ENCODE measurements around the gene NDUFB6.
A peak's percentile ranks its signal among the peaks of the same experiment; 100 is the strongest.

NDUFB6 gene

DNA sequence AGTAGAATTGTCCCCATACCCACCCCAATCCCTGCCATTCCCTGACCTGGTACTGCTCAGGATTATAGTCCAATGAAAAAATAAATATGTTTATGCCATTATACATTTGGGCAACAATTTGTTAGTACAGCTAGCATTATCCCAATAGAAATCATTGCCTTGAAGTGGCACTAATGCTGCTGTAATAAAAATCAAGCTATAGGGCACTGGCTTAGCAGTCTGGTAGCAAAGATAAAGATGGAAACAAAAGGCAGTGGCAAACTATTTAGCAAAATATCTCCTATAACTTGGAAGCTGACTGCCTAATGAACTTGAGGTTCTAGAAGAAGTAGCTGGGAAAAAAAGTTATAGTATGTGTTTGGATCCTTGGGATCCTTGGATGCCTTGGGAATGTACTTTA, 18.4 kb downstream of the NDUFB6 start:
- H3K27ac ChIP-seq (ENCODE audit: low read depth, low read length): no peak overlapping the region
- H3K9me3 ChIP-seq (ENCODE audit: control insufficient read depth, insufficient read depth, low read length): no peaks in the 10 kb centered on the region
- peaks cover 9% of the 10 kb centered on the region for H4K20me1 ChIP-seq (ENCODE audit: control insufficient read depth, insufficient read depth, low read depth, low read length)
- H3F3A ChIP-seq (ENCODE audit: control insufficient read depth, insufficient read depth): peaks cover 11% of the 10 kb centered on the region
- H3K27me3 ChIP-seq (ENCODE audit: control insufficient read depth, low read length): no peaks in the 10 kb centered on the region
- H3K9me2 ChIP-seq (replicated peaks; ENCODE audit: control insufficient read depth, low read length): no peaks in the 10 kb centered on the region
- peaks cover 80% of the 10 kb centered on the region for H3K79me2 ChIP-seq (ENCODE audit: control insufficient read depth, low read length)
- H3K4me2 ChIP-seq (ENCODE audit: low read length): no peak overlapping the region
- peaks cover 34% of the 10 kb centered on the region for H3K4me1 ChIP-seq (ENCODE audit: control insufficient read depth, low read length)
- TF ChIP-seq, protein P1, sequence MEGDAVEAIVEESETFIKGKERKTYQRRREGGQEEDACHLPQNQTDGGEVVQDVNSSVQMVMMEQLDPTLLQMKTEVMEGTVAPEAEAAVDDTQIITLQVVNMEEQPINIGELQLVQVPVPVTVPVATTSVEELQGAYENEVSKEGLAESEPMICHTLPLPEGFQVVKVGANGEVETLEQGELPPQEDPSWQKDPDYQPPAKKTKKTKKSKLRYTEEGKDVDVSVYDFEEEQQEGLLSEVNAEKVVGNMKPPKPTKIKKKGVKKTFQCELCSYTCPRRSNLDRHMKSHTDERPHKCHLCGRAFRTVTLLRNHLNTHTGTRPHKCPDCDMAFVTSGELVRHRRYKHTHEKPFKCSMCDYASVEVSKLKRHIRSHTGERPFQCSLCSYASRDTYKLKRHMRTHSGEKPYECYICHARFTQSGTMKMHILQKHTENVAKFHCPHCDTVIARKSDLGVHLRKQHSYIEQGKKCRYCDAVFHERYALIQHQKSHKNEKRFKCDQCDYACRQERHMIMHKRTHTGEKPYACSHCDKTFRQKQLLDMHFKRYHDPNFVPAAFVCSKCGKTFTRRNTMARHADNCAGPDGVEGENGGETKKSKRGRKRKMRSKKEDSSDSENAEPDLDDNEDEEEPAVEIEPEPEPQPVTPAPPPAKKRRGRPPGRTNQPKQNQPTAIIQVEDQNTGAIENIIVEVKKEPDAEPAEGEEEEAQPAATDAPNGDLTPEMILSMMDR (IDR thresholded peaks at IDR 0.05; ENCODE audit: low read depth, low read length, poor library complexity, severe bottlenecking): no peak
- TF ChIP-seq EZH2phosphoT487 (IDR thresholded peaks at IDR 0.05; ENCODE audit: borderline replicate concordance, low read length): no peak
- H3K36me3 ChIP-seq (ENCODE audit: control insufficient read depth, low read length): peaks cover 40% of the 10 kb centered on the region
- no peak overlapping the region for H3K4me3 ChIP-seq (ENCODE audit: low read length)

GRCh38 chr9:32554107-32554506, 18.9 kb downstream of the NDUFB6 start:
- Histone ChIP-seq H3K9me3 (ENCODE audit: control insufficient read depth, insufficient read depth, low read length) (no peaks in the 10 kb centered on the region), H3K79me2 (ENCODE audit: control insufficient read depth, low read length) (peaks cover 80% of the 10 kb centered on the region), H3K4me1 (ENCODE audit: control insufficient read depth, low read length) (peaks cover 29% of the 10 kb centered on the region), H3K36me3 (ENCODE audit: control insufficient read depth, low read length) (peaks cover 44% of the 10 kb centered on the region), H3K4me2 (ENCODE audit: low read length) (peak overlapping the region; percentile 94; the same call in 1 of the 2 replicates), H3K27me3 (ENCODE audit: control insufficient read depth, low read length) (no peaks in the 10 kb centered on the region), H3K4me3 (ENCODE audit: low read length) (no peak overlapping the region), H3K27ac (ENCODE audit: low read depth, low read length) (no peak overlapping the region), H4K20me1 (ENCODE audit: control insufficient read depth, insufficient read depth, low read depth, low read length) (peaks cover 13% of the 10 kb centered on the region), H3K9me2 (replicated peaks; ENCODE audit: control insufficient read depth, low read length) (no peaks in the 10 kb centered on the region), H3F3A (ENCODE audit: control insufficient read depth, insufficient read depth) (peaks cover 11% of the 10 kb centered on the region)
- TF ChIP-seq, protein P1 (IDR thresholded peaks at IDR 0.05; ENCODE audit: low read depth, low read length, poor library complexity, severe bottlenecking): no peak
- no peak for TF ChIP-seq EZH2phosphoT487 (IDR thresholded peaks at IDR 0.05; ENCODE audit: borderline replicate concordance, low read length)

- H3K79me2 ChIP-seq (ENCODE audit: control insufficient read depth, low read length): peaks cover 82% of the 10 kb centered on the region
- H4K20me1 ChIP-seq (ENCODE audit: control insufficient read depth, insufficient read depth, low read depth, low read length): peaks cover 22% of the 10 kb centered on the region; the same call in 1 of the 2 replicates
Observed at GRCh38 chr9:32552172-32552872, 20.6 kb downstream of the NDUFB6 start, which contains the start of the genes SMIM27 and TOPORS. SMIM27 (plus strand) TSS chr9:32552327; CDS start chr9:32552435, 108 bp downstream. TOPORS (minus strand) TSS chr9:32552586; CDS start chr9:32552436, 150 bp downstream.

More at GRCh38 chr9:32552172-32552872, 20.6 kb downstream of the NDUFB6 start, which contains the start of the genes SMIM27 and TOPORS:
- Histone ChIP-seq H3K4me2 (ENCODE audit: low read length) (peak within 1 kb of the TSS; percentile 94), H3K9me2 (replicated peaks; ENCODE audit: control insufficient read depth, low read length) (no peaks in the 10 kb centered on the region), H3K9me3 (ENCODE audit: control insufficient read depth, insufficient read depth, low read length) (no peaks in the 10 kb centered on the region), H3K27me3 (ENCODE audit: control insufficient read depth, low read length) (no peaks in the 10 kb centered on the region), H3F3A (ENCODE audit: control insufficient read depth, insufficient read depth) (peaks cover 11% of the 10 kb centered on the region), H3K4me1 (ENCODE audit: control insufficient read depth, low read length) (peaks cover 20% of the 10 kb centered on the region), H3K4me3 (ENCODE audit: low read length) (peak within 1 kb of the TSS; percentile 88), H3K36me3 (ENCODE audit: control insufficient read depth, low read length) (peaks cover 48% of the 10 kb centered on the region), H3K27ac (ENCODE audit: low read depth, low read length) (peak within 1 kb of the TSS; percentile 92)
- TF ChIP-seq, protein P1 (IDR thresholded peaks at IDR 0.05; ENCODE audit: low read depth, low read length, poor library complexity, severe bottlenecking): no peak
- no peak for TF ChIP-seq EZH2phosphoT487 (IDR thresholded peaks at IDR 0.05; ENCODE audit: borderline replicate concordance, low read length)
